Esophagus muscularis mucosa (tissue), 4 donors: Measurements from ENCODE around the gene IQSEC3. TPM values are rescaled to one million over a fixed set of nuclear protein-coding genes. Genes with fewer than 3 reads are reported as not detected.

ENCODE experiments used
- DNase-seq: peaks from one replicate; pipeline ENCODE4 v3.0.0-alpha.2; 2017; ENCODE audit errors: extremely low spot score
- H3K27ac ChIP-seq, 4 donors: fragments of 200-600 bp; sonication (generic); replicated peaks in 1 of 4; 1 replicate in 3 of 4; 2 replicates in 1 of 4; pipeline ENCODE4 v1.5.1; 2016 to 2019; ENCODE audit warnings: mild to moderate bottlenecking in 1 of 4
- H3K27me3 ChIP-seq, 4 donors: fragments of 200-600 bp; sonication (generic); one replicate each; pipeline versions ENCODE4 v1.5.1 to v1.6.0; 2016 to 2019
- H3K36me3 ChIP-seq, 4 donors: fragments of 200-600 bp; sonication (generic); one replicate each; pipeline ENCODE4 v1.5.1; 2016 to 2019
- H3K4me1 ChIP-seq, 4 donors: fragments of 200-600 bp; sonication (generic); one replicate each; pipeline ENCODE4 v1.5.1; 2016 to 2019
- H3K4me3 ChIP-seq, 4 donors: fragments of 200-600 bp; sonication (generic); 1 replicate in 2 of 4; 2 replicates in 2 of 4; pipeline ENCODE4 v1.5.1; 2016 to 2019; ENCODE audit warnings: mild to moderate bottlenecking in 4 of 4, moderate library complexity in 1 of 4
- H3K9me3 ChIP-seq, 4 donors: fragments of 200-600 bp; sonication (generic); 1 replicate in 3 of 4; 2 replicates in 1 of 4; pipeline ENCODE4 v1.5.1; 2016 to 2019
- CTCF ChIP-seq, 3 experiments: fragments of 200-600 bp in 2 of 3; fragments of 450-650 bp in 1 of 3; sonication (generic) in 2 of 3; IDR thresholded peaks; one replicate each; pipeline ENCODE4 v1.5.1; 2017 to 2019; ENCODE audit warnings: antibody characterized with exemption in 3 of 3, mild to moderate bottlenecking in 2 of 3, moderate library complexity in 1 of 3
- EP300 ChIP-seq: sonication (generic); formaldehyde crosslinking; IDR thresholded peaks from one replicate; pipeline ENCODE4 v1.6.1; 2017; ENCODE audit warnings: antibody characterized with exemption
- POLR2A ChIP-seq: fragments of 450-650 bp; IDR thresholded peaks from one replicate; pipeline ENCODE4 v1.6.1; 2017; ENCODE audit warnings: antibody characterized with exemption, moderate library complexity, mild to moderate bottlenecking, low read depth
- POLR2AphosphoS5 ChIP-seq, 2 donors: sonication (generic); formaldehyde crosslinking; IDR thresholded peaks; one replicate each; pipeline ENCODE4 v1.6.1; 2017; ENCODE audit warnings: antibody characterized with exemption in 2 of 2
- WGBS: methylation state at CpG from one replicate; pipeline ENCODE4 v1.1.5; 2018; 5-methylcytosine and 5-hydroxymethylcytosine counted together
- intact Hi-C: fragments of 100-400 bp; cut with DNase I; formaldehyde crosslinking; loops from one replicate; pipeline ENCODE4 v1.15.1; 2023
- total RNA-seq, 4 donors: library from RNA; depleted of rRNA; stranded (reverse); fragments of >200 nt; gene quantifications; one replicate each; pipeline versions ENCODE4 v1.1.0 to v1.2.1, GENCODE V29; 2016

Gene IQSEC3
- total RNA-seq, 4 donors from 2014 or later, result 0.26 to 2.3 (median 1.4) TPM

- H3K9me3 ChIP-seq, result no peaks in the 10 kb centered on the region
- peaks cover 0 to 28% (median 0%) of the 10 kb centered on the region in 4 donors for H3K27me3 ChIP-seq
- DNase-seq, result no peak
- no peak overlapping the region for H3K4me3 ChIP-seq
- H3K4me1 ChIP-seq, result no peaks in the 10 kb centered on the region
- H3K36me3 ChIP-seq, result no peaks in the 10 kb centered on the region
- intact Hi-C loops, result no loop called here
- 95% methylated on average over 7 of the region's 14 CpGs for WGBS
- H3K27ac ChIP-seq, result no peak overlapping the region
- TF ChIP-seq EP300, result no peak
- no peak for TF ChIP-seq CTCF (IDR thresholded peaks at IDR 0.05)
- no peak for TF ChIP-seq POLR2A
- TF ChIP-seq POLR2AphosphoS5 (IDR thresholded peaks at IDR 0.05), result no peak
These were observed 159.8 kb downstream of the IQSEC3 start for GRCh38 chr12:226401-226800.

DNA sequence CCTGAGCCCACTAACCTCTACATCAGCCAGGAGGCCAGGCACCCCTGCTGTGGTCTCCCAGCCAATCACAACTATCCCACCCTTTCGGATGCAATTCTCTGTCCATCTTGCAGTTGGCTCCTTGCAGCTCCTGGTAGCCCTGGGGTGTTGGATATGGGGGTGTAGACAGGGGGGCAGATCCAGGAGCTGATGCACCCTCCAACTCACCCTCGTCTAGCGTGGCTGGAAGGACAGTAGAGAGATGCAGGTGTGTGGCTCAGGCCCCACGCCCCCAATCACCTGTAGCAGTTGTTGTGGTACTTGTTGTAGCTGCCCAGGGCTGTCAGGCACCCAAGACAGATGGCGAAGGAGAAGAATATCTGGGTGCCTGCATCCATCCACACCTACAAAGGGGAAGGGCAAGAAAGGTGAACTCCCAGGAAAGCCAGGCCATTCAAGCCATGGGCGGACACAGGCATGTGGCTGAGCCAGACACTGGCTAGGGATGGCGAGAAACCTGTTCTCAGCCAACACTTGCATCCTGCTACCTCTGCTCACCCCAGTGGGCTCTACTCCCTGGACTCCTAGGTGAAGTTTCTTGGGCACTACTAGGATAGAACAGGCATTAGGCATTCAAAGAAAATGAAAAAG lies 160.8 kb downstream of the IQSEC3 start:
- intact Hi-C loops, result no loop called here
- H3K36me3 ChIP-seq, result no peaks in the 10 kb centered on the region
- no peak overlapping the region for H3K27ac ChIP-seq
- H3K4me1 ChIP-seq, result no peaks in the 10 kb centered on the region
- DNase-seq, result no peak
- no peak for TF ChIP-seq POLR2A
- no peak for TF ChIP-seq POLR2AphosphoS5 (IDR thresholded peaks at IDR 0.05)
- no peak for TF ChIP-seq EP300
- TF ChIP-seq CTCF (IDR thresholded peaks at IDR 0.05), result no peak
- H3K9me3 ChIP-seq, result no peaks in the 10 kb centered on the region
- H3K27me3 ChIP-seq, result peaks cover 0 to 25% (median 0%) of the 10 kb centered on the region in 4 donors
- H3K4me3 ChIP-seq, result no peak overlapping the region
- WGBS, result 94% methylated on average over 4 of the region's 7 CpGs

Other genes with a start within 250 kb of the IQSEC3 start
- gene SLC6A12, start 147.4 kb downstream of the IQSEC3 start, total RNA-seq, result under 1 TPM in 3 of 4 donors, not detected in 1; 0.17 to 0.78 (median 0.34) TPM
- gene SLC6A13, start 196.1 kb downstream of the IQSEC3 start, total RNA-seq, result not detected